Urothelium cell line (cell line): ENCODE measurements around the gene KCNJ4.
A peak's percentile ranks its signal among the peaks of the same experiment; 100 is the strongest.

Source experiments
- DNase-seq: peaks from one replicate; pipeline ENCODE4 v3.0.0; 2011; ENCODE audit warnings: low spot score, mixed read lengths
- FAIRE-seq: peaks from 2 replicates; lab custom pipeline; 2011; peaks lifted over from hg19 to GRCh38; lab: Jason Lieb, UNC

The KCNJ4 gene

GRCh38 chr22:38455076-38455529 lies at the start of gene KCNJ4:
Gene KCNJ4 (minus strand): TSS chr22:38455199. CDS start chr22:38428132, 27,067 bp downstream.
- FAIRE-seq, result no peak
- DNase-seq, result no peak

GRCh38 chr22:38503021-38503420 lies 48.0 kb upstream of the KCNJ4 start:
- FAIRE-seq, result no peak
- no peak for DNase-seq

GRCh38 chr22:38501797-38502672 lies 47.0 kb upstream of the KCNJ4 start:
- FAIRE-seq (no peak), DNase-seq (no peak)

- no peak for FAIRE-seq
- no peak for DNase-seq
Observed at GRCh38 chr22:38497869-38498268, 42.9 kb upstream of the KCNJ4 start.

GRCh38 chr22:38494939-38495338 lies 39.9 kb upstream of the KCNJ4 start:
- DNase-seq, result no peak
- no peak for FAIRE-seq

- DNase-seq, result no peak
- FAIRE-seq, result no peak
Observed at GRCh38 chr22:38494498-38494897, 39.5 kb upstream of the KCNJ4 start.

- FAIRE-seq (no peak), DNase-seq (no peak)
Observed at GRCh38 chr22:38491707-38492348, 36.8 kb upstream of the KCNJ4 start.

- FAIRE-seq (no peak), DNase-seq (no peak)
Observed at GRCh38 chr22:38490915-38491314, 35.9 kb upstream of the KCNJ4 start.

- no peak for FAIRE-seq
- DNase-seq, result no peak
Observed at GRCh38 chr22:38490475-38490874, 35.5 kb upstream of the KCNJ4 start.

GRCh38 chr22:38489561-38490145 lies 34.7 kb upstream of the KCNJ4 start:
- no peak for FAIRE-seq
- no peak for DNase-seq

- no peak for DNase-seq
- no peak for FAIRE-seq
Observed at GRCh38 chr22:38489142-38489541, 34.1 kb upstream of the KCNJ4 start.

GRCh38 chr22:38487946-38488345 lies 32.9 kb upstream of the KCNJ4 start:
- DNase-seq (no peak), FAIRE-seq (peak; percentile 59)

GRCh38 chr22:38485783-38486182 lies 30.8 kb upstream of the KCNJ4 start:
- no peak for DNase-seq
- no peak for FAIRE-seq

GRCh38 chr22:38484244-38484643 lies 29.2 kb upstream of the KCNJ4 start:
- DNase-seq (no peak), FAIRE-seq (no peak)

GRCh38 chr22:38482662-38483308 lies 27.8 kb upstream of the KCNJ4 start:
- DNase-seq (no peak), FAIRE-seq (no peak)

GRCh38 chr22:38481871-38482332 lies 26.9 kb upstream of the KCNJ4 start:
- no peak for FAIRE-seq
- DNase-seq, result no peak

- FAIRE-seq (no peak), DNase-seq (no peak)
Observed at GRCh38 chr22:38481162-38481870, 26.3 kb upstream of the KCNJ4 start.

GRCh38 chr22:38479096-38479837 lies 24.3 kb upstream of the KCNJ4 start:
- DNase-seq (no peak), FAIRE-seq (no peak)

- FAIRE-seq (no peak), DNase-seq (no peak)
Observed at GRCh38 chr22:38477585-38477984, 22.6 kb upstream of the KCNJ4 start.
